ENCODE data around the gene EGFR.

Gene EGFR

GRCh38 chr7:55065511-55066229 lies 46.9 kb downstream of the EGFR start:
- Histone ChIP-seq H3K27ac (ENCODE audit: low read depth, low read length) (peak overlapping the region; percentile 93), H3K4me3 (ENCODE audit: low read depth, low read length) (peak overlapping the region; percentile 21; the same call in 1 of the 2 replicates), H3K27me3 (ENCODE audit: control insufficient read depth, insufficient read depth, low read length) (no peaks in the 10 kb centered on the region), H3K9ac (ENCODE audit: low read depth, low read length) (no peak overlapping the region; the same call in 1 of the 2 replicates), H3K9me3 (ENCODE audit: control insufficient read depth, insufficient read depth, low read length) (no peaks in the 10 kb centered on the region), H3K4me1 (ENCODE audit: control insufficient read depth, insufficient read depth, low read length) (peaks cover 25% of the 10 kb centered on the region), H3K36me3 (ENCODE audit: control insufficient read depth, insufficient read depth, low read length) (no peaks in the 10 kb centered on the region)

DNA sequence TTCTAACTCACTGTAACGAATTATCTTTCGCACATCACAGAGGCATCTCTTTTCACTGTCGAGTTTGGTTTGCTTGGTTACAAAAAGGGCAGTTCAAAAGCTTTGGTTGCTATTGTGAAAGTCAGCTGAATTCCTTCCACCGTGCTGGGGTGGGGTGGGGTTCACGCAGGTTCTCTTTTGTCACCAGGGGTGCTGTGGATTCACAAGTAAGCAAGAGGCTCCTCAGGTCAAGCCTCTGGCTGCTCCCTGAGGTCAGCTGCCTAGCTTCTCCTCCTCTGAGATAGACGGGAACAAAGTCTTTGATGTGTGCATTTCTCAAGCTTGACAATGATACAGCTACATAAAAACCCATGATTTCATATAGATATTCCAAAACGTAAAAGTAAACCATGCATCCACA lies 47.7 kb downstream of the EGFR start:
- H3K9ac ChIP-seq (ENCODE audit: low read depth, low read length) = no peak overlapping the region
- H3K27ac ChIP-seq (ENCODE audit: low read depth, low read length) = peak overlapping the region; percentile 93
- H3K4me3 ChIP-seq (ENCODE audit: low read depth, low read length) = no peak overlapping the region
- H3K36me3 ChIP-seq (ENCODE audit: control insufficient read depth, insufficient read depth, low read length) = no peaks in the 10 kb centered on the region
- no peaks in the 10 kb centered on the region for H3K27me3 ChIP-seq (ENCODE audit: control insufficient read depth, insufficient read depth, low read length)
- peaks cover 25% of the 10 kb centered on the region for H3K4me1 ChIP-seq (ENCODE audit: control insufficient read depth, insufficient read depth, low read length)
- H3K9me3 ChIP-seq (ENCODE audit: control insufficient read depth, insufficient read depth, low read length) = no peaks in the 10 kb centered on the region

DNA sequence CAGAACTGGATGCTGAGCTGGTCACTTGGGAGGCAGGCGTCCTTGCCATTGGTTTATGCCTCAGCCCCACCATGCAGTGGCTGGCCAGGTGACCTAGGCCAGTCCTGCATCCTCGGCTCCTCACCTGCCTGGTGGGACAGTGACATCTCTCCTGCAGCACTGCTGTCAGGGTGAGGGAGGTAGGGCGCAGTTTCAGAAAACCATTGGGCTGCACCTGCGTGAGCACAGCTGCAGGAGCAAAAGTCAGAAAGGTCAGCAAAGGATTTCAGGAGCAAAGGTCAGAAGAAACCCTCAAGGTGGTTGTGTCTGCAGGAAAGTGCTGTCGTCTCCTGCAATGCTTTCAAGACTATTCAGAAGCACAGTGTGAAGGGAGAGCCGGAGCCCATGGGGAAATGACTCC lies 48.1 kb downstream of the EGFR start:
- H3K9ac ChIP-seq (ENCODE audit: low read depth, low read length) = no peak overlapping the region
- H3K4me3 ChIP-seq (ENCODE audit: low read depth, low read length) = no peak overlapping the region
- no peaks in the 10 kb centered on the region for H3K27me3 ChIP-seq (ENCODE audit: control insufficient read depth, insufficient read depth, low read length)
- peak overlapping the region; percentile 93 for H3K27ac ChIP-seq (ENCODE audit: low read depth, low read length)
- peaks cover 25% of the 10 kb centered on the region for H3K4me1 ChIP-seq (ENCODE audit: control insufficient read depth, insufficient read depth, low read length)
- no peaks in the 10 kb centered on the region for H3K36me3 ChIP-seq (ENCODE audit: control insufficient read depth, insufficient read depth, low read length)
- no peaks in the 10 kb centered on the region for H3K9me3 ChIP-seq (ENCODE audit: control insufficient read depth, insufficient read depth, low read length)

- H3K4me3 ChIP-seq (ENCODE audit: low read depth, low read length) = no peak overlapping the region
- no peak overlapping the region for H3K9ac ChIP-seq (ENCODE audit: low read depth, low read length)
- peaks cover 25% of the 10 kb centered on the region for H3K4me1 ChIP-seq (ENCODE audit: control insufficient read depth, insufficient read depth, low read length)
- H3K36me3 ChIP-seq (ENCODE audit: control insufficient read depth, insufficient read depth, low read length) = no peaks in the 10 kb centered on the region
- no peaks in the 10 kb centered on the region for H3K27me3 ChIP-seq (ENCODE audit: control insufficient read depth, insufficient read depth, low read length)
- no peaks in the 10 kb centered on the region for H3K9me3 ChIP-seq (ENCODE audit: control insufficient read depth, insufficient read depth, low read length)
- no peak overlapping the region for H3K27ac ChIP-seq (ENCODE audit: low read depth, low read length)
These were observed 48.9 kb downstream of the EGFR start for GRCh38 chr7:55067748-55068147.

- no peak overlapping the region for H3K27ac ChIP-seq (ENCODE audit: low read depth, low read length)
- H3K9me3 ChIP-seq (ENCODE audit: control insufficient read depth, insufficient read depth, low read length) = no peaks in the 10 kb centered on the region
- H3K36me3 ChIP-seq (ENCODE audit: control insufficient read depth, insufficient read depth, low read length) = no peaks in the 10 kb centered on the region
- no peak overlapping the region for H3K9ac ChIP-seq (ENCODE audit: low read depth, low read length)
- H3K4me1 ChIP-seq (ENCODE audit: control insufficient read depth, insufficient read depth, low read length) = peaks cover 21% of the 10 kb centered on the region
- H3K4me3 ChIP-seq (ENCODE audit: low read depth, low read length) = no peak overlapping the region
- no peaks in the 10 kb centered on the region for H3K27me3 ChIP-seq (ENCODE audit: control insufficient read depth, insufficient read depth, low read length)
These were observed 50.5 kb downstream of the EGFR start for GRCh38 chr7:55069271-55069792.

DNA sequence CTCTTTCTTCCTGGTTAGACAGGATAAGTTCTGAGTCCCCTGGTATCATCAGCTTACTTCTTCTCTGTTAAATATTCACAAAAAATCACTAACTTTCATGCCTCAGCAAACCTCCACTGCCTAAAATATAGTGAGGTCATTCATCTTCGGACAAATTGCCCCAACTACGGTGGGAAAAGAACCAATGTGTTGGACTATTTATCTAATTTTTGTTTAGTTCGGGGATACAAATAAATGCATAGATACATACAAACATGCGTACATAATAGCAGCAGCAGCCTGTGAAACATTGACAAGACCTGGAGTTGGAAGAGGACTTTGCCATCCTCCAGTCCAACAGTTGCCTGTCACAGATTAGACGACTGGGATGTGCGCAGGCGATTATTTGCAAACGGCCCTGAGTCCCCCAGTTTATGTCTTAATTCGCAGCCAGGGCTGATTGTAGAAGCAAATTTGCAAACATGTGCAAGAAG lies 51.5 kb downstream of the EGFR start:
- H3K36me3 ChIP-seq (ENCODE audit: control insufficient read depth, insufficient read depth, low read length) = no peaks in the 10 kb centered on the region
- H3K4me3 ChIP-seq (ENCODE audit: low read depth, low read length) = no peak overlapping the region
- H3K27me3 ChIP-seq (ENCODE audit: control insufficient read depth, insufficient read depth, low read length) = no peaks in the 10 kb centered on the region
- H3K9ac ChIP-seq (ENCODE audit: low read depth, low read length) = no peak overlapping the region
- H3K27ac ChIP-seq (ENCODE audit: low read depth, low read length) = no peak overlapping the region
- H3K9me3 ChIP-seq (ENCODE audit: control insufficient read depth, insufficient read depth, low read length) = no peaks in the 10 kb centered on the region
- peaks cover 17% of the 10 kb centered on the region for H3K4me1 ChIP-seq (ENCODE audit: control insufficient read depth, insufficient read depth, low read length)

DNA sequence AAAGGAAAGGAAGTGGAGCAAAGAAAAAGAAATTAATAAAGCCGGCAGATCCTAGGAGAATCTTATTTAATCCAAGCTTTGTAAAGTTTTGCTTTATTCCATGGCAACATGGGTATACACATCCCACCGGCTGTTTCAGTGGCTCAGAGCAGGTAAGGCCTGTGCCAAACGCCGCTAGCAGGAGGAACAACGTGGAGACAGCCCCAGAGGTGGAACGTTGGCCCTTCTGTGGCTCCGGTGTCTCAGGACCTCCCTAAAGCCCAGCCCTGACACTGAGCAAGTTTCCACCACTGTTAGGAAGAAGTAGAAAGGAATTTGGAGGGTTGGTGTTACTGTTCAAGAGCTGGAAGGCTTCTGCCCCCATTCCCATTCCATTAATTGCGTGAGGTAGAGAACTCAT lies 52.0 kb downstream of the EGFR start:
- H3K9ac ChIP-seq (ENCODE audit: low read depth, low read length) = no peak overlapping the region
- no peak overlapping the region for H3K4me3 ChIP-seq (ENCODE audit: low read depth, low read length)
- no peaks in the 10 kb centered on the region for H3K27me3 ChIP-seq (ENCODE audit: control insufficient read depth, insufficient read depth, low read length)
- no peaks in the 10 kb centered on the region for H3K36me3 ChIP-seq (ENCODE audit: control insufficient read depth, insufficient read depth, low read length)
- no peaks in the 10 kb centered on the region for H3K9me3 ChIP-seq (ENCODE audit: control insufficient read depth, insufficient read depth, low read length)
- peaks cover 11% of the 10 kb centered on the region for H3K4me1 ChIP-seq (ENCODE audit: control insufficient read depth, insufficient read depth, low read length)
- no peak overlapping the region for H3K27ac ChIP-seq (ENCODE audit: low read depth, low read length)

DNA sequence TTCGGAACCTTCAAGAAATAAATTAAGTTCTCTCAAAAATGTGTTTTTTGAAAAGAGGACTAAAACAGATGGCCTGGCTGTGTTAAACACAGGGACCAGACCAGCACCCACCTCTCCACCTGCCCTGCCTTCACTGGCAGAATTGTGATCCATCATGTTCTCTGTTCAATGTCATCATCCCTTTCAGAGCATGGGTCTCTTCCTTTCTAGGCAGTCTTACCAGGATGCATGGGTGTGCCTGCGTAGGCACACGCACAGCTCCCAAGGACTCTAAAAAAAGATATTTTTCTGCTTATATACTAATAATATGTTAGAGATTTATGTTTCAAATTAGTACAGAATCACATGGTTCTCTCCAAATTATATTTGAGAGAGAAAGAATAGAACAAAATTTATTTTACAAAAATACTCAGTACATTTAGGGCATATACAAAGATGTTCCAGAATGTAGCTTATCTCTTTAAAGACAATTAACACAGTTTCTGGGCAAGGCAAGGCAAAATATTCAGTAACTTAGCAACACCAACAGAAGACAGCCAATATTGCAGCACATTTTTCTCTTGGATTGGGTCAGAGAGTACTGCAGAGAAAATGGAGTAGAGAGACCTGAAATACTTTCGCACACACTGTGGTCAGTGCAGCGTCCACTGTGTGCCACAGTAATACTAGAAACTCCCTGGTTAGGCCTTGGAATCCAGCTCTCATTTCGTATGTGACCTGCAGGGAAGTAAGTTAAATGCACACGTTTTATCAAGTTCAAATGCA lies 52.8 kb downstream of the EGFR start:
- Histone ChIP-seq H3K4me1 (ENCODE audit: control insufficient read depth, insufficient read depth, low read length) (peaks cover 4% of the 10 kb centered on the region), H3K9me3 (ENCODE audit: control insufficient read depth, insufficient read depth, low read length) (no peaks in the 10 kb centered on the region), H3K36me3 (ENCODE audit: control insufficient read depth, insufficient read depth, low read length) (no peaks in the 10 kb centered on the region), H3K27ac (ENCODE audit: low read depth, low read length) (no peak overlapping the region), H3K27me3 (ENCODE audit: control insufficient read depth, insufficient read depth, low read length) (no peaks in the 10 kb centered on the region), H3K9ac (ENCODE audit: low read depth, low read length) (no peak overlapping the region), H3K4me3 (ENCODE audit: low read depth, low read length) (no peak overlapping the region)

- Histone ChIP-seq H3K4me3 (ENCODE audit: low read depth, low read length) (no peak overlapping the region), H3K27me3 (ENCODE audit: control insufficient read depth, insufficient read depth, low read length) (no peaks in the 10 kb centered on the region), H3K4me1 (ENCODE audit: control insufficient read depth, insufficient read depth, low read length) (no peaks in the 10 kb centered on the region), H3K36me3 (ENCODE audit: control insufficient read depth, insufficient read depth, low read length) (no peaks in the 10 kb centered on the region), H3K27ac (ENCODE audit: low read depth, low read length) (no peak overlapping the region), H3K9ac (ENCODE audit: low read depth, low read length) (no peak overlapping the region), H3K9me3 (ENCODE audit: control insufficient read depth, insufficient read depth, low read length) (no peaks in the 10 kb centered on the region)
These were observed 53.4 kb downstream of the EGFR start for GRCh38 chr7:55072251-55072650.

- H3K9me3 ChIP-seq (ENCODE audit: control insufficient read depth, insufficient read depth, low read length) = no peaks in the 10 kb centered on the region
- no peak overlapping the region for H3K27ac ChIP-seq (ENCODE audit: low read depth, low read length)
- no peaks in the 10 kb centered on the region for H3K36me3 ChIP-seq (ENCODE audit: control insufficient read depth, insufficient read depth, low read length)
- no peaks in the 10 kb centered on the region for H3K27me3 ChIP-seq (ENCODE audit: control insufficient read depth, insufficient read depth, low read length)
- H3K9ac ChIP-seq (ENCODE audit: low read depth, low read length) = no peak overlapping the region
- H3K4me3 ChIP-seq (ENCODE audit: low read depth, low read length) = no peak overlapping the region
- H3K4me1 ChIP-seq (ENCODE audit: control insufficient read depth, insufficient read depth, low read length) = no peaks in the 10 kb centered on the region
These were observed 54.3 kb downstream of the EGFR start for GRCh38 chr7:55073051-55073511.

- H3K36me3 ChIP-seq (ENCODE audit: control insufficient read depth, insufficient read depth, low read length) = no peaks in the 10 kb centered on the region
- H3K27ac ChIP-seq (ENCODE audit: low read depth, low read length) = no peak overlapping the region
- no peak overlapping the region for H3K9ac ChIP-seq (ENCODE audit: low read depth, low read length)
- H3K9me3 ChIP-seq (ENCODE audit: control insufficient read depth, insufficient read depth, low read length) = no peaks in the 10 kb centered on the region
- H3K4me3 ChIP-seq (ENCODE audit: low read depth, low read length) = no peak overlapping the region
- no peaks in the 10 kb centered on the region for H3K4me1 ChIP-seq (ENCODE audit: control insufficient read depth, insufficient read depth, low read length)
- H3K27me3 ChIP-seq (ENCODE audit: control insufficient read depth, insufficient read depth, low read length) = no peaks in the 10 kb centered on the region
These were observed 55.2 kb downstream of the EGFR start for GRCh38 chr7:55073976-55074528.
